KOPT-K1 (cell line): ENCODE results near the gene ITGA8.
"Not testable (repeated sequence)": the region's sequence is repeated elsewhere in the genome, so short reads cannot be mapped to it uniquely, and the experiment has no call there.

Experiments
- H3K27ac ChIP-seq: fragments of 200-600 bp; sonication (generic); 2 replicates; pipeline ENCODE4 v1.5.1; 2016; ENCODE audit warnings: antibody characterized with exemption, mild to moderate bottlenecking, low read depth, low read length; ENCODE audit not compliant: poor library complexity, severe bottlenecking
- H3K36me3 ChIP-seq: fragments of 200-600 bp; sonication (generic); 2 replicates; pipeline ENCODE4 v1.5.1; 2017; ENCODE audit warnings: antibody characterized with exemption, mild to moderate bottlenecking, low read length, moderate library complexity; ENCODE audit not compliant: insufficient read depth
- H3K9me3 ChIP-seq: fragments of 200-600 bp; sonication (generic); 2 replicates; pipeline ENCODE4 v1.5.1; 2017; ENCODE audit warnings: antibody characterized with exemption, low read length, mild to moderate bottlenecking; ENCODE audit not compliant: insufficient read depth, poor library complexity, severe bottlenecking

ITGA8 gene

GRCh38 chr10:15545884-15546283 lies 173.8 kb downstream of the ITGA8 start:
- H3K27ac ChIP-seq = no peak overlapping the region
- H3K36me3 ChIP-seq = no peaks in the 10 kb centered on the region
- H3K9me3 ChIP-seq = no peaks in the 10 kb centered on the region

- Histone ChIP-seq H3K27ac (no peak overlapping the region), H3K9me3 (no peaks in the 10 kb centered on the region), H3K36me3 (no peaks in the 10 kb centered on the region)
These were observed 174.5 kb downstream of the ITGA8 start for GRCh38 chr10:15545266-15545665.

GRCh38 chr10:15543994-15544393 lies 175.7 kb downstream of the ITGA8 start:
- no peaks in the 10 kb centered on the region for H3K9me3 ChIP-seq
- no peak overlapping the region for H3K27ac ChIP-seq
- H3K36me3 ChIP-seq = no peaks in the 10 kb centered on the region

DNA sequence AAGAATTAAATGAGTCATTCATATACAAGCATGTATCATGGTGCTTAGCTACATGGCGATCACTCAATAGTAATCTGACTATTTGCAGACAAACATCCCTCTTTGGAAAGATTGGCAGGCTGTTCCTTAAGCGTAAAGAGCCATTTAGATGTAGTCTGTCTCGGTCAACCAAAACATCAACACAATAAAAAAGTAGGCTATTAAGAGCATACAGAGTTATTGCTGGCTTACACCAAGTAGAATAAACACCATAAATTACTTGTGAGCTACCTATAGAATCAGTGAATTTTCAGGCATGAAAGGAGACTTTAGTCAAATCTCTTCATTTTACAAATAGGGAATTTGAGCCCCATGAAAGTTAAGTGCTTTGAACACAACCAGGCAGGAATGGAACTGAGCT lies 176.9 kb downstream of the ITGA8 start:
- Histone ChIP-seq H3K27ac (no peak overlapping the region), H3K9me3 (no peaks in the 10 kb centered on the region), H3K36me3 (no peaks in the 10 kb centered on the region)

GRCh38 chr10:15541376-15541775 lies 178.3 kb downstream of the ITGA8 start:
- H3K36me3 ChIP-seq = no peaks in the 10 kb centered on the region
- H3K9me3 ChIP-seq = no peaks in the 10 kb centered on the region
- no peak overlapping the region for H3K27ac ChIP-seq

- Histone ChIP-seq H3K36me3 (no peaks in the 10 kb centered on the region), H3K9me3 (no peaks in the 10 kb centered on the region), H3K27ac (no peak overlapping the region)
These were observed 179.0 kb downstream of the ITGA8 start for GRCh38 chr10:15540727-15541126.

GRCh38 chr10:15539262-15539661 lies 180.5 kb downstream of the ITGA8 start:
- Histone ChIP-seq H3K27ac (no peak overlapping the region), H3K36me3 (no peaks in the 10 kb centered on the region), H3K9me3 (no peaks in the 10 kb centered on the region)

GRCh38 chr10:15534928-15535538 lies 184.7 kb downstream of the ITGA8 start:
- not testable (repeated sequence) for H3K9me3 ChIP-seq, H3K27ac ChIP-seq, H3K36me3 ChIP-seq

- Histone ChIP-seq H3K36me3 (no peaks in the 10 kb centered on the region), H3K27ac (no peak overlapping the region), H3K9me3 (no peaks in the 10 kb centered on the region)
These were observed 187.6 kb downstream of the ITGA8 start for GRCh38 chr10:15531927-15532722.

- Histone ChIP-seq H3K9me3 (no peaks in the 10 kb centered on the region), H3K36me3 (no peaks in the 10 kb centered on the region), H3K27ac (no peak overlapping the region)
These were observed 190.9 kb downstream of the ITGA8 start for GRCh38 chr10:15528859-15529239.

DNA sequence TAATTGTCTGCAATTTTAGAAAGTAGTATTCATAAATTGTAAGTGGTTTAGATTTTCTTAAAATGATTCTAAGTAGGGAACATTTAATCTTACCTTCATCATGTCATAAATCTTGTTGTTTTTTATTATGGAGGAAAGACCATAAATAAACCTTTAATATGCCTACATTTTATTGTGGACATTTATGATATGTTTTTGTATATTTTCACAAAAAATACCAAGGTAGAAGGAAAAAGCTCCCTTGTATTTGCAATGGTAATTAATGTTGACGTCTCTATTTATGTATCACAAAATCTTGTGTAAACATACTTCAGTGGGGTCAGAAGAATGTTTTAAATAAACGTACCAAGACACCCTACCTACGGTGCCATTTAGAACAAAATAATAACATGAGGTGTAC lies 193.0 kb downstream of the ITGA8 start:
- H3K27ac ChIP-seq = no peak overlapping the region

DNA sequence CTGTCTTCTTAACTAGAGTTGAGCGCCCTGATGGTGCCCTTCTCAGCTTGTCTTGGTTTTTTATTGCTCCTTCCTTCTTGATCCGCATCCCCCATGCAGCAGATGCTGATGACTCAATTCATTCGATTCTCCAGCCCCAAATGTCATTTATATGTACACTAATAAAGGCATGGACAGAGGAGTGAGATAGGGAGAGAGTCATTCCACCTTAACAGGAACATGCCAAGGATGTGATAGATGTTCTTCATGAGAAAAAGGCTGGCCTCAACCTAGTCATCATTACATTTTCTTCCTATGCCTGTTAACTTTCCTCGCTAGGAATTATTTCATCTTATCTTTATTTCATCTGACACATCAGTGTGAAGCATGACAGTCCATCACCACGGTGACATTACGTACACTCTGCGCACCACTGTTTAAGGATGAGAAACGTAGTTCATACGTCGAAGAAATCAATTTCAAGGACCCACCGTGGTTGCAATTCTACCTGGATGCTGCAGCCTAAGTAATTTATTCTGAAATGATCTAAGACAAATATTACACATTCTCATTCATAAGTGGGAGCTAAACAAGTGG lies 198.3 kb downstream of the ITGA8 start:
- H3K27ac ChIP-seq = no peak overlapping the region
- H3K9me3 ChIP-seq = no peaks in the 10 kb centered on the region
- H3K36me3 ChIP-seq = no peaks in the 10 kb centered on the region

More for the DNA sequence above, 193.0 kb downstream of the ITGA8 start:
- Histone ChIP-seq H3K36me3 (no peaks in the 10 kb centered on the region), H3K9me3 (no peaks in the 10 kb centered on the region)

- Histone ChIP-seq H3K36me3 (no peaks in the 10 kb centered on the region), H3K27ac (no peak overlapping the region)
These were observed 201.5 kb downstream of the ITGA8 start for GRCh38 chr10:15518250-15518649.

DNA sequence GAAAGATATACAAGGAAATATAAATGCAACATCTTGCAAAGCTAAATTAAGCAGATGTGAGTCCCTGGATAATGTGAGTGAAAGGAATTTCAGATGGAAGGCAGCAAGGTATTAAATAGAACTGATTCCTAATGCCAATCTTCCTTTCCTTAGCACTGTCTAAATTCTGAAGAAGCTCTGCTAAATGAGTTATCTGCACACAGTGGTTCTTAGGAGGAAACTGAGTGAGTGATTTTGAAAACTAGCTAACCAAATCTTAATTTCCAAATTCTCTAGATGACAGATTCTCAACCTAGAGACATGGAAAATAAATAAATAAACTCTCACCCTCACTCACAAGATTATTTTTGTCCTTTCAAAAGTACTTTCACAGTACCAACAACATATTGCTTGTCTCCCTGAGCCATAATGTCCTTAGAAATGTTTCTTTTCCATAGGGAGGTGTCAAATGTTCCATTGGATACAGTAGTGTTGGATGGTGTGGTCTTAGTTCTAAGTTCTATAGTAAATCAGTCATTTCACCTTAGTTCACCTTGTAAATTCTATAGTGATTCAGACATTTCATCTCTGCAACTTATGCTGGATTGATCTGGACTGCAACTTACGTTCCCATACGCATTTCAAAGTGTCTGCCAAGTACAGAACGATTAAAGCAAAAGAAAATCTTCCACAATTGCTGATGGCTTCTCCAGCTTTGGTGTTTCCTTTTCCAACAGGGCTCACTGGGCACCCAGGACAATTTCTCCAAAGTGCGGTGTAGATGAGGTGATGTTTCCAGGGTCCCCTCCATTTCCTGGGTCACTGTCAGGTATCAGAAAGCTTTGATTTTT lies 203.3 kb downstream of the ITGA8 start:
- H3K36me3 ChIP-seq = no peaks in the 10 kb centered on the region
- no peak overlapping the region for H3K27ac ChIP-seq
- no peaks in the 10 kb centered on the region for H3K9me3 ChIP-seq

More at GRCh38 chr10:15518250-15518649, 201.5 kb downstream of the ITGA8 start:
- H3K9me3 ChIP-seq = no peaks in the 10 kb centered on the region

- H3K9me3 ChIP-seq = no peaks in the 10 kb centered on the region
- no peaks in the 10 kb centered on the region for H3K36me3 ChIP-seq
These were observed 204.5 kb downstream of the ITGA8 start for GRCh38 chr10:15515202-15515601.

More at GRCh38 chr10:15515202-15515601, 204.5 kb downstream of the ITGA8 start:
- H3K27ac ChIP-seq = no peak overlapping the region
